Medulla oblongata (tissue), 1 donor: ENCODE data around the gene TASP1.

Experiments
- DNase-seq: peaks from one replicate; pipeline ENCODE4 v3.0.0-alpha.2; 2015; ENCODE audit errors: extremely low spot score

TASP1 gene

DNA sequence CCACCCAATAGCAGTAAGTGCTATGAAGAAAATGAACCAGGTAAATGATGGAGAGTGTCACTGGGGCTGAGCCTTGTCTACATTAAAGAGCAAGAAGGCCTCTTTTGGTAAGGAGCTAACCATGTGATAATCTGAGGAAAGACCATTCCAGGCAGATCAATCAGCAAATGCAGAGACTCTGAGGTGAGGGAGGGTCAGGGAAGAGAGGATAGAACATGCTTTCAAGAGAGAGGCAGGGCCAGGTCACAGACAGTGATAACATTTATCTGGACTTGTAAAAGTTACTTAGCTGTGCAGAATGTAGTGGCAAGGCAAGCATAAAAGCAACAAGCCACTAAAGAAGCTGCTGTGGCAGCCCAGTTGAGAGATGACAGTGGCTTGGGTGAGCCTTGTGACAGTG is 197.3 kb downstream of the TASP1 start:
- no peak for DNase-seq

GRCh38 chr20:13436530-13436929 is 202.2 kb downstream of the TASP1 start:
- no peak for DNase-seq

DNA sequence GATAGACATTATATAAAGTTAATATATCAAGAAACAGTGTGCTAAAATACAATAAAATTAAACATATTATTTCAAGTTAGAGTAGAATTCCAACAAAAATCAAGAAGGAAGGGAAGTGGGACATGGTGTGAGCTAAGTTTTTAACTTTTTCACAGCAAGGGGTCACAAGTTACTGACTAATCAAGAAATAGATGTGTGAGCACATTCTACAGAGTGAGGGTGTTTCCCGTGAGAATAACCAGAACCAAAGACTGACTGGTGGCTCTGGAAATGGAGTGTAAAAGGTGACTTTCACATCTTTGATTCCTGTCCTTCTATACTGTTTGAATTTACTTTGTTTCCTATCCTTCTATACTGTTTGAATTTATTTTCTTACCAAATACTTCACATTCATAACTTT is 206.6 kb downstream of the TASP1 start:
- DNase-seq = no peak

GRCh38 chr20:13430346-13431002 is 208.3 kb downstream of the TASP1 start:
- no peak for DNase-seq

GRCh38 chr20:13428684-13429083 is 210.0 kb downstream of the TASP1 start:
- no peak for DNase-seq

- no peak for DNase-seq
These were observed 211.9 kb downstream of the TASP1 start for GRCh38 chr20:13426870-13427269.

DNA sequence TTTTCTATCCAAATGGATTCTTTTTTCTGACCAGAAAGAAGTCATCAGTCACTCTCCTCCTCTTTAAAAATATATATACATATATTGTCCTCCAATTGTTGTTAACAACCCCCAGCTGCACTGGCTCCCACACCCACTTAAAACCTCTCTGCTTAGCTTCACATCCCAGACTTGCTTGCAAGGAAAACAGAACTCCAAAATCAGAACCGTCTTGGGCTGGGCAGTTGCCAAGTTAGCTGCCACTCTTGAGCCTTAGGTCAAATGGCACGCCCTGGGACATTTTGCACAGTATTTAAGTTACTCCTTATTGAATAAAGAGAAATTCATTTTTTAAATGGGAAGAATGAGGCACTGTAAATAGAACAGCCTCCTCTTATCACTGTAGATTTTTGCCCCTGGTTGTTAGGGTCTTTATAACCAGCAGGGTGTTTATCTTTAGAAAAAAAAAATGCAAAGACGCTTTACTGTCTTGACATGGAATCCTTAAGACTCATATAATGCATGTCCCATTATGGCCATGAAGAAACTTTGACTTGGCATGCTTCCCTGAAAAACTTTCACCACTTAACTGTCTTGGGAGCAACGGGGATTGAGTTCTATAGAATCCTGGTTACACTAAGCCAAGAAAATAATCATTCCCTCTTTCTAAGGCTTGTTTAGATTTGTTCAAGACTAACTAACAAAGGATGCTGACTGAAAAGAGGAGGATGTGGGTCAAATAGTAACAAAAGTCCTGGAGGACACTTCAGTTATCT is 213.2 kb downstream of the TASP1 start:
- no peak for DNase-seq

DNA sequence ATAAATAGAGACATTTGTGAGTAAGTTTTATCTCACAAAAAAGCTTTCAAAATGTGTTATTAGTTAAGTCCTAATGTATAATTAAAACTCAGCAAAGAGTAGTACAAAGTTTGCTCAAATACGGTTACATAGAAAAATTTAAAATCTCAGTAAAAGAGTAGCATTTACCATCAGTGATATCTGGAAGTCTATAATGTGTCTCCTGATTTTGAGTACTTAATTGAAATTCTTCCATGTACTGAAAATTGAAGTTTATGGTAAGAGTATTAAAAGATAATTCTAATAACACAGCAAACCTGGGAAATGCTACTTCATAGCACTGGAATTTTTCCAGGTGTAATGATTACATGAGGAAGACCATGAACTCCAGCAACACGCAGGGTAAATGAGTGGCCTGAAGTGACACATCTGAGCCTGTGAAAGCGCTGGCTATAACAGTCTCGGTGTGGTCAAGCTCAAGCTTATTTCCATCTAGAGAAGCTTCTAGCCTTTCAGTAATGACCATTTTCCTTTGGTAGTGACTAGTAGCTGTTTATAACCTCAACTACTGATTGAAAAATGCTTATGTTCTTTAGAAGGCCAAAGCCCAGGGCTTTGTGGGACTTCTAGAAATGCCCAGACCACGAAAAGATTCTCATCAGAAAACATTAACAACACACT is 214.4 kb downstream of the TASP1 start:
- no peak for DNase-seq

GRCh38 chr20:13423472-13424173 is 215.1 kb downstream of the TASP1 start:
- DNase-seq = no peak

DNA sequence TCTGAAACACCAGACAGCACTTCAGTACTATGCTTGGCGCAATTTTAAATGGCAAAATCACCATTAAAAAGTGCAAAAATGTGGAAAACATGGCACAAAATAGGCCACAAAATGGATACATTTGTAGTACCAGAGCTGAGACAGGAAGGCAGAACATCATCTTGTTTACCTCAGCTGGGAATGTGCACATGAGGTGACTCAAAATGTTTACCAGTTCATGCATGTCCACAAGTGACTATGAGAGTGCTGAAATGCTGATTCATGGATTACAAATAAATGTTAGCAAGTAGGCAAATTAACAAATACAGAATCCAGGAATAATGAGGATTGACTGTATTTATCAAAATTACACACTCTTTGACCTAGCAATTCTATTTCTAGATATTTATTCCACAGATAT is 216.1 kb downstream of the TASP1 start:
- no peak for DNase-seq

DNA sequence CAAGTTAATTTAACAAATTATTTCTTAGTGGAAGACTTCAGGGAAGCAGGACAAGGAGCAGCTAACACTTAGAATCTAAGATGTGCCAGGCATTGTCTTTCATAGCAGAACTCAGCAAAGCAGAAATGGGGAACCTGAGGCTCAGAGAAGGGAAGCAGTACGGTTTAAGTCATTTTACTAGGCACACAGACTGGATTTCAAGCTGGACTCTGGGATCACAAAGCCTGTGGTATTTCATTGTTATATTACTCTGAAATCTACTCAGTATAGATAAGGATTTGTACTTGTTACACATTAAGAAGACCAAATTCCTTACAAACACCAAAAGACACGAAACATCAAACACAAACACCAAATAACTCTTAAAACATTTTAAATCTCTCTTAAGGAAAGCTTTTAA is 218.1 kb downstream of the TASP1 start:
- DNase-seq = no peak

- DNase-seq = no peak
These were observed 219.3 kb downstream of the TASP1 start for GRCh38 chr20:13419477-13419876.

GRCh38 chr20:13418263-13419229 is 220.2 kb downstream of the TASP1 start:
- no peak for DNase-seq

DNA sequence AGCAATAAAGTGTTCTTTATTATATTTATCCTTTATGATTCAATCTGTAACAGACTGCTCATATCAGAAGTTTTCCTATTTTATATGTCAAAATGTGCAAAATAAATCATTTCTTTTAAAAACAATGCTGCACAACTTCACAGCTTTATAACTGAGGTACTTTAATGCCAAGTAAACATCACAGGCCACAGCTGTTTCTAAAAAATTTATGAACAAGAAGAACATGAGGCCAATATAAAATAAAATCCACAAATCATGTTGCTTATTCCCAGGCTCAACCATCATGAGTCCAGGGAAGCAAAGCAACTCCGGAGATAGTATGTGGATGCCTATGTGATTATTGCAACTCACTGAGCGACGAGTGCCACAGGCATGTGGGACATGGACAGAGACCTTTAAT is 222.2 kb downstream of the TASP1 start:
- no peak for DNase-seq

DNA sequence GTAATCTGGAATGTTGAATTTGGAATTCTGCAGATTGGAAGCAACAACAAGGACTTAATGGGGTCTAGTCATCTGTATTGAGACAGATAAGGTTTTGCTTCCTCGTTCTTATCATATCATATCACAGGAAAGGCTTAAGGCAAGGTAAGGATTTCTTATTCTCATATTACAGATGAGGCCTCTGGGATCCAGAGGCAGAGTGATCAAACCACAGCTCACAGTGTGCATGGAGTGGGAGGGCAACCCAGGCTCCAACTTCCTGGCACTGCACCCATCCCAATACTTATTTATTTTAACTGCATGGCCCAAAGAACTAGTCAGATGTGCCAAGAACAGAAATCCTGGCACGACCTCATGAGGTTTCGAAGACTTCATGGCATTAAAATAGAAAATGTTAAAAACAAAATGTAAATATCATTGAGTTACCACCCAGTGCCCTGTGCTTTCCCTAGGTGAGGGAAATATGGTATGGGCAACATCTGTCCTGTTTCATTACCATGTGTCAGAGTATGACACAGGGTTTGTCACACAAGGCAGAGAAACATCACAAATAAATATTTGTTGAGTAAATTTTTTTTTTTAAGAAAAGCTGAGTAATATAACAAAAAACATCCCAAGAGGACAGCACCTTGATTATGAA is 225.8 kb downstream of the TASP1 start:
- DNase-seq = no peak

DNA sequence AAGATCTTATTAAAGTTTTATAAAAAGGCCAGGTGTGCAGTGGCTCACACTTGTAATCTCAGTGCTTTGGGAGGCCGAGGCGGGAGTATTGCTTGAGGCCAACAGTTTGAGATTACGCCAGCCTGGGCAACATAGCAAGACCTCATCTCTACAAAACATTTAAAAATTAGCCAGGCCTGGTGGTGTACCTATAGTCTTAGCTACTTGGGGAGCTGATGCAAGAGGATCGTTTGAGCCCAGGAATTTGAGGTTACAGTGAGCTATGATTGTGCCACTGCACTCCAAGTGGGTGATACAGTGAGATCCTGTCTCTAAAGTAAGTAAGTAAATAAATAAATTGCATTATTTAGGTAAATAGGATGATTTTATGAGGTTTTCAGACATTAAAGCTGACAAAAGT is 234.4 kb downstream of the TASP1 start:
- no peak for DNase-seq

DNA sequence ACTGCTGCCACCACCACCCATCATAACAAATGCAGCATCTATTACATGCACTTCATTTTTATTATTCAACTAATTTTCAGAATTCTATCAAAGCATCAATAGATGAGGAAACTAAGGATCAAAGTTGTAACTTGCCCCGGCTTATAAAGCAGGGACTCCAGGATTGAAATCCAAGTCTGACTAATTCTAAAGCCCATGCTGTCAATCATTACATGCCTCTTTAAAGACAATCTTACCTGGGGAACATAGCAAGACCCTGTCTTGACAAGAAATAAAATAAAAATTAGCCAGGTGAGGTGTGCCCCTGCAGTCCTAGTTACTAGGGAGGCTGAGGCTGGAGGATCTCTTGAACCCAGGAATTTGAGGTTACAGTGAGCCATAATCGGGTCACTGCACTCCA is 235.3 kb downstream of the TASP1 start:
- DNase-seq = no peak

GRCh38 chr20:13402986-13403385 is 235.7 kb downstream of the TASP1 start:
- no peak for DNase-seq

DNA sequence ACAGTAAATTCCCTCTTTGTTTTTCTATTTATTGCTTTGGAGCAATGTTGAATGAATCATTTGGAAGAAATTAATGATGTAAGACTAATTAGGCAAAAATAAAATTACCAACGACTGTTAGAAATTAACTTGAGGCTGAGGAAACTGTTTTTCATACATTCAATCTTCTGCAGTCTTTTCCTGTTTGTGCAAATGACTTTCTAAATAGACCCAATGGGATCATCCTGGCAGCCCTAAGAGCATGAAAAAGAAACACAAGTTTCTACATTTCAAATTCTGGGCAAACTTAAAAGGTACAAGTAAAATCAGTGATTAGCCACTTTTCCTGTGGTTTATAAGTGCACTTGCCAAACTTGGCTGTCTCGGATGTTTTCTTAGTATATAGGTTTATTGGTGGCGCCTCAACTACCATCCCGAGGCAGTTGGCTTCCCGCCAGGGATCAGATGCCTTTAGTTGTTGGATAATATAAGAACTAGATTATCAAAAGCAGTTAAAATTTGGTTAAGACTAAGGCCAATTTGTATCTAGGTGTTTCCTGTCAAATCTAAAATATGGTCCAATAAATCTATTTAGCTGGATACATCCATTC is 236.5 kb downstream of the TASP1 start:
- DNase-seq = no peak

- no peak for DNase-seq
These were observed 237.1 kb downstream of the TASP1 start for GRCh38 chr20:13401596-13401995.
